HFFc6 (cell line): ENCODE data around the gene F13B. TPM values are rescaled to one million over a fixed set of nuclear protein-coding genes. Genes with fewer than 3 reads are reported as not detected.

ENCODE experiments used
- DNase-seq: peaks from one replicate; pipeline ENCODE4 v3.0.0-alpha.2; 2018
- H3K27ac Mint-ChIP-seq: 2 replicates; pipeline ENCODE4 v1.8.0; 2020; ENCODE audit warnings: mild to moderate bottlenecking, mixed read lengths
- H3K27me3 Mint-ChIP-seq: 2 replicates; pipeline ENCODE4 v1.8.0; 2021; ENCODE audit warnings: mild to moderate bottlenecking, moderate library complexity, mixed read lengths; ENCODE audit not compliant: insufficient read depth
- H3K36me3 Mint-ChIP-seq: 2 replicates; pipeline ENCODE4 v1.8.0; 2021; ENCODE audit warnings: low read depth, mixed read lengths
- H3K4me1 Mint-ChIP-seq: 2 replicates; pipeline ENCODE4 v1.8.0; 2020; ENCODE audit warnings: low read depth, mixed read lengths
- H3K4me3 Mint-ChIP-seq: 2 replicates; pipeline ENCODE4 v1.8.0; 2020; ENCODE audit warnings: mild to moderate bottlenecking, moderate library complexity, mixed read lengths
- H3K9me3 Mint-ChIP-seq: 2 replicates; pipeline ENCODE4 v1.8.0; 2020; ENCODE audit warnings: mild to moderate bottlenecking, mixed read lengths
- total RNA-seq, 6 experiments: library from RNA; stranded (reverse); fragmentation: NEBNext Ultra II Directional; extraction: Animal tissue kit (Norgen Biotek cat#: 25700); gene quantifications; 2 replicates in 1 of 6; 3 replicates in 5 of 6; pipeline ENCODE4 v1.2.3, GENCODE V29; 2021
- TF ChIP-seq, protein P1 (sequence below): fragments of 200-600 bp; sonication (generic); IDR thresholded peaks from 2 replicates; pipeline ENCODE4 v1.5.0; 2021; ENCODE audit warnings: antibody characterized with exemption, mild to moderate bottlenecking

F13B gene
- total RNA-seq, 6 experiments from 2014 or later = not detected

DNA sequence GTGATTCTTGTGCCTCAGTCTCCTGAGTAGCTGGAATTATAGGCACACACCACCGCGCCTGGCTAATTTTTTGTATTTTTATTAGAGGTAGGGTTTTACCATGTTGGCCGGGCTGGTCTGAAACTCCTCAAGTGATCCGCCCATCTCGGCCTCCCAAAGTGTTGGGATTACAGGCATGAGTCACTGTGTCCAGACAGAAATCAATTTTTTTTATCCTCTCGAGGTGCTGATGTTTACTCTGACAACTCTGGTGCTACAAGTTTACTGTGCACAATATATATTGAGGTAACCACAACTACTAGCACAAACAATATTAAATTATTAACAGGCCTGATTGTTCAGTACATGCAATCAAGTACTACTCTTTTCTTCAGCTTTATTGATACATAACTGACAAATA, 39.7 kb downstream of the F13B start:
- Mint-ChIP-seq H3K4me1 (peaks cover 22% of the 10 kb centered on the region), H3K4me3 (no peak overlapping the region), H3K9me3 (no peaks in the 10 kb centered on the region), H3K36me3 (no peaks in the 10 kb centered on the region), H3K27ac (no peak overlapping the region), H3K27me3 (no peaks in the 10 kb centered on the region)
- DNase-seq = no peak
- TF ChIP-seq, protein P1, sequence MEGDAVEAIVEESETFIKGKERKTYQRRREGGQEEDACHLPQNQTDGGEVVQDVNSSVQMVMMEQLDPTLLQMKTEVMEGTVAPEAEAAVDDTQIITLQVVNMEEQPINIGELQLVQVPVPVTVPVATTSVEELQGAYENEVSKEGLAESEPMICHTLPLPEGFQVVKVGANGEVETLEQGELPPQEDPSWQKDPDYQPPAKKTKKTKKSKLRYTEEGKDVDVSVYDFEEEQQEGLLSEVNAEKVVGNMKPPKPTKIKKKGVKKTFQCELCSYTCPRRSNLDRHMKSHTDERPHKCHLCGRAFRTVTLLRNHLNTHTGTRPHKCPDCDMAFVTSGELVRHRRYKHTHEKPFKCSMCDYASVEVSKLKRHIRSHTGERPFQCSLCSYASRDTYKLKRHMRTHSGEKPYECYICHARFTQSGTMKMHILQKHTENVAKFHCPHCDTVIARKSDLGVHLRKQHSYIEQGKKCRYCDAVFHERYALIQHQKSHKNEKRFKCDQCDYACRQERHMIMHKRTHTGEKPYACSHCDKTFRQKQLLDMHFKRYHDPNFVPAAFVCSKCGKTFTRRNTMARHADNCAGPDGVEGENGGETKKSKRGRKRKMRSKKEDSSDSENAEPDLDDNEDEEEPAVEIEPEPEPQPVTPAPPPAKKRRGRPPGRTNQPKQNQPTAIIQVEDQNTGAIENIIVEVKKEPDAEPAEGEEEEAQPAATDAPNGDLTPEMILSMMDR = no peak

DNA sequence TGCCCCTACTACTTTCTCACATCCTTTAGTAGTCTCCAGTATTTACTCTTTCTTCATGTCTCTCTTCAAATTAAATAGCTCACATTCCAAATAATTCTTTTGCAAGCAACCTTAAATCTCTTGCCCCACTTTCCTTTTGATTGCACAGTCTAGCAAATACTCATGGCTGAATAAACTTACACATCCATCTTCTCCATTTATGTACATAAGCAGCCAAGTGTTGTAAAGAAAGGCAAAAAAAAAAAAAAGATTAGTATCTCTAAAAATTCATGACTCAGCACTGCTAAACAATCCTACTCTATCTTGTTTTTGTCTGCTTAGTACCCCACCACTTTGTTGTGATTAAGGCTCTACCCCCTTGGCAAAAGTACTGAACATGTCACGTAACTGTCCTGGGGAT, 42.6 kb downstream of the F13B start:
- Mint-ChIP-seq H3K4me3 (no peak overlapping the region), H3K27ac (no peak overlapping the region; the same call in 1 of the 2 replicates), H3K27me3 (no peaks in the 10 kb centered on the region), H3K9me3 (no peaks in the 10 kb centered on the region), H3K36me3 (no peaks in the 10 kb centered on the region), H3K4me1 (peaks cover 22% of the 10 kb centered on the region)
- TF ChIP-seq, protein P1 = no peak
- DNase-seq = peak; percentile 12

DNA sequence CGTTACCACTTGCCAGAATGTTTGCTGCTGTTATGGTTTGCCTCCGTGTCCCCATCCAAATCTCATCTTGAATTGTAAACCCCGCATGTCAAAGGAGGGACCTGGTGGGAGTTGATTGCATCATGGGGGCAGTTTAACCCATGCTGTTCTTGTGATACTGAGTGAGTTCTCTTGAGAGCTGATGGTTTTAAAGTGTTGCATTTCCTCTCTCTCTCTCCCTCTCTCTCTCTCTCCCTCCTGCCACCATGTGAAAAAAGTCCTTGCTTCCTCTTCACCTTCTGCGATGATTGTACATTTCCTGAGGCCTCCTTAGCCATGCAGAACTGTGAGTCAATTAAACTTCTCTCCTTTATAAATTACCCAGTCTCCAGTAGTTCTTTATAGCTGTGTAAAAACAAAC, 45.3 kb downstream of the F13B start:
- Mint-ChIP-seq H3K4me3 (no peak overlapping the region), H3K27me3 (no peaks in the 10 kb centered on the region), H3K9me3 (no peaks in the 10 kb centered on the region), H3K36me3 (no peaks in the 10 kb centered on the region), H3K4me1 (peaks cover 22% of the 10 kb centered on the region), H3K27ac (no peak overlapping the region)
- no peak for DNase-seq
- TF ChIP-seq, protein P1 = no peak

DNA sequence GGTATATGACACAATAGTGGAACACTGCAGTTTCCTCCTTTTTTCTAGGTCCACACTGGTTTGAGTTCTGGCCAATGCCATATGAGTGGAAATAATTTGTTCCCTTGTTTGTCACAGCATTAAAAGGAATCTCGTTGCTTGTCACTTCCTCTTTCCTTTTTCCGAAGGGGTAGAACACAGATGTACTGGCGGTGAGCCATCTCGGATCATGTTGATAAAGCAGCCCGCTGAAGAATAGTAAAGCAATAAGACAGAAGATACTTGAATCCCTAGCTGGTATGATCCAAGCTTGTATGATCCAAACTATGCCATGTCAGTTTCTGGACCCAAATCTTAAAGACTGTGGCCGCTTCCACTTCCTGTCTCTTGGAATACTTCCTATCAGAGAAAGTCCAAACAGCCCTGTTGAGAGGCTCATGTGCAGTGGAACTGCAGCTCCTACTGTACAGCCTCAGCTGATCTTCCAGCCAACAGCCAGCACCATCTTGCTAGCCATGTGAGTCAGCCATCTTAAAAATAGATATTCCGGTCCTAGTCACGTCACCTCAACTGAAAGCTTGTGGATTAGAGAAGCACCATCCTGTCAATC, 49.4 kb downstream of the F13B start:
- Mint-ChIP-seq H3K4me1 (no peaks in the 10 kb centered on the region), H3K9me3 (no peaks in the 10 kb centered on the region), H3K4me3 (no peak overlapping the region), H3K36me3 (no peaks in the 10 kb centered on the region), H3K27ac (no peak overlapping the region), H3K27me3 (no peaks in the 10 kb centered on the region)
- TF ChIP-seq, protein P1 = no peak
- no peak for DNase-seq

DNA sequence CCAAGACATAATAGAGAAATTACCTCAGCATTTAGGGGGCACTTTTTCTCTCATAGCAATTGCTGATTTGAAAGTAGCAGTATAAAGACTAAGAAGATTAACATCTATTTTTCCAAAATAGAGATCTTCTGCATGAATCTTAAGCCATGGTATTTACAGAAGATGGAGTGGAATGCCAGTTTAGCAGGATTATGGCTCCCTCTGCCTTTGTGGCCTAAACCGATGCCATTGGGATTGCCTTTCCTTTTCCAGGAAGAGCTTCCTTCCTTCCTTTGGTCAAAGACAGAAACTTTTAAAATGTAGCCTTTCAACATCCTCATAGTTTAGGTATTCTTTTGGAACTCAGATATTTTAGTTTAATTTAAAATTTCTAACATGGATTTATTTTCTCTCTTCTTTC, 50.3 kb downstream of the F13B start:
- H3K27ac Mint-ChIP-seq = no peak overlapping the region
- peaks cover under 1% of the 10 kb centered on the region; the same call in 1 of the 2 replicates for H3K36me3 Mint-ChIP-seq
- H3K27me3 Mint-ChIP-seq = no peaks in the 10 kb centered on the region
- DNase-seq = no peak
- no peaks in the 10 kb centered on the region; the same call in 1 of the 2 replicates for H3K9me3 Mint-ChIP-seq
- H3K4me1 Mint-ChIP-seq = no peaks in the 10 kb centered on the region
- TF ChIP-seq, protein P1 = no peak
- H3K4me3 Mint-ChIP-seq = no peak overlapping the region
